GM19238 (cell line): ENCODE measurements around the gene GPR21.

Experiments
- DNase-seq: peaks from one replicate; pipeline ENCODE4 v3.0.0; 2011; ENCODE audit warnings: low spot score; ENCODE audit not compliant: insufficient read length

Gene GPR21

GRCh38 chr9:123033864-123034601 lies 566 bp downstream of the GPR21 start:
- DNase-seq: no peak

DNA sequence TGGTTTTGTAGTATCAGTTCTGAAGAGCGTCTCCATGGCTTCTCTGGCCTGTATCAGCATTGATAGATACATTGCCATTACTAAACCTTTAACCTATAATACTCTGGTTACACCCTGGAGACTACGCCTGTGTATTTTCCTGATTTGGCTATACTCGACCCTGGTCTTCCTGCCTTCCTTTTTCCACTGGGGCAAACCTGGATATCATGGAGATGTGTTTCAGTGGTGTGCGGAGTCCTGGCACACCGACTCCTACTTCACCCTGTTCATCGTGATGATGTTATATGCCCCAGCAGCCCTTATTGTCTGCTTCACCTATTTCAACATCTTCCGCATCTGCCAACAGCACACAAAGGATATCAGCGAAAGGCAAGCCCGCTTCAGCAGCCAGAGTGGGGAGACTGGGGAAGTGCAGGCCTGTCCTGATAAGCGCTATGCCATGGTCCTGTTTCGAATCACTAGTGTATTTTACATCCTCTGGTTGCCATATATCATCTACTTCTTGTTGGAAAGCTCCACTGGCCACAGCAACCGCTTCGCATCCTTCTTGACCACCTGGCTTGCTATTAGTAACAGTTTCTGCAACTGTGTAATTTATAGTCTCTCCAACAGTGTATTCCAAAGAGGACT lies 1.5 kb downstream of the GPR21 start:
- DNase-seq: no peak

DNA sequence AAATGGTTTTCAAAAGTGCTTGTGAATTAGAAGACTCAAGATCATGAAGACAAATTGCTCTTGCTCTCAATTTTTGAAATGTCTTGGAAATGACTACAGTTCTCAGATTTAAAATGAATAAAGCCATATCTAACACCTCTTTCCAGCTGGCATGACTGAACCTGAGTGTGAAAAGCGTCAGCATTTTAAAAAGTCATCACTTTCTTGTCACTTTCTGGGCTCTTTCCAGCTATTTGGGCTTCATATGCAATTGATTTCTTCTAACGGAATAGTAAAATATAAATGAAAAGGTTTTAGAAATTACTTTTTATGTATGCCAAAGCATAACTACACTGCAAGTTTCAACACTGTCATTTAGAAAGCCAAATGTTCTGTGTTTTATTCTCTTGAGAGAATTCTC lies 2.3 kb downstream of the GPR21 start:
- DNase-seq: no peak

- no peak for DNase-seq
Observed at GRCh38 chr9:123036893-123037545, 3.6 kb downstream of the GPR21 start.

DNA sequence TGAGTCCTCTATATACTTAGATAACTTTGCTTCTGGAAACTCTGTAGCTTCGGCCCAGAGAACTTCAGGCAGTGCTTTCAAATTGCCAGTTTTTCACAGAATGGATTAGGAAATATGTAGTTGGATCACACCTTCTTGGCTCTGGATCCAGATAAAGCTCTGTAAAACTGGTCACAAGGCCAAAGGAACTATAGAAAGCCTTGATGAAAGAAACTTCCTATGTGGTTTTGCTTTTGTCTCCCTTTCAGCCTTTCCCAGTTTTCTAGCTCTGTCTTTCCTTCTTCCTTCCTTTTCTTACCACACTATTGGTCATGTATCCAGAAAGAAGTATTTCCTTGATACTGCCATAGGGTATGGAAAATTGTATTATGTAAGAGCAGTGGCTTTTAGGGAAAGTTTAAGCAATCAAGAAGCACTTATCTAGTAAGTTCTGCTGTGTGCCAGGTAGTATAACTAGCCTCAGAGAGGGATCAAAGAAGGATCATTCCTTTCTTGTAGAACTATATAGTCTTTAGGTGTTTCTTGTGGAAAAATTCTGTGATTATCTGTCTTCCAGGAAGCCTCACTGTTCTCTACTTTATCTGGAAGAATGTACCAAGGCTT lies 6.3 kb downstream of the GPR21 start:
- DNase-seq: no peak

DNA sequence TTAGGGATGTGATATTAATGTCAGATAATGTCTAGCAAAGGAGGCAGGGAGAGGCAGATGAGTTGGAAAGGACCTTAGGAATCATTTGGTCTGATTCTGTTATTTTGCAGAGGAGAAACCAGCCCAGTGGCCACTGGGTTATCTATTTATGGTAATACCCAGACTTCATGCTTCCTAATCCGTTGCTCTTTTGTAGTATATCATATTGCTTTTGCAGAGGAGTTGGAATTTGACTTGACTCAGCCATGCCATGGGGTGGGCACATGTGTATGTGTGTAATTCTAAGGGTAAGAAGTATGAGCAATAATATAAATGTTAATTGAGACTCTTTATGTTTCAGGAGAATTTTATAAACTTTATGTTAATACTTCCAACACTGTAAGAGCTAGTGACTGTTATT lies 7.3 kb downstream of the GPR21 start:
- DNase-seq: no peak

- no peak for DNase-seq
Observed at GRCh38 chr9:123041489-123041888, 8.0 kb downstream of the GPR21 start.

GRCh38 chr9:123043081-123043939 lies 9.8 kb downstream of the GPR21 start:
- DNase-seq: no peak

DNA sequence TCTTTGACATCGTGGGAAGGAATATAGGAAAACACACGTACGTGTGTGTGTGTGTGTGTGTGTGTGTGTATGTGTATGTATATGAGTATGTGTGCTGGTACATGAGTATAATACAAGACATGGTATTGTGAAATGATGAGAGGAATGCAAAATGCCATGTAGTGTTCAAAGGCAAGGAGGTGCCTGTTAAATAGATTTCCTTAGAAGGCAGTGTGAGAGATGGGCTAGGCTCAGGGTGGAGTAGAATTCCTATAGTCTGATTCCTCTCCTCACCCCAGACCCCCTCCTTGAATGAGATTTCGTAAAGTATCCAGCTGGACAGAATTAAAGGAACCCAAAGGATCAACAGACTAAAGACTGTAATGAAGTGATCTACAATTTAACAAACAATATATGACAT lies 11.1 kb downstream of the GPR21 start:
- DNase-seq: no peak

DNA sequence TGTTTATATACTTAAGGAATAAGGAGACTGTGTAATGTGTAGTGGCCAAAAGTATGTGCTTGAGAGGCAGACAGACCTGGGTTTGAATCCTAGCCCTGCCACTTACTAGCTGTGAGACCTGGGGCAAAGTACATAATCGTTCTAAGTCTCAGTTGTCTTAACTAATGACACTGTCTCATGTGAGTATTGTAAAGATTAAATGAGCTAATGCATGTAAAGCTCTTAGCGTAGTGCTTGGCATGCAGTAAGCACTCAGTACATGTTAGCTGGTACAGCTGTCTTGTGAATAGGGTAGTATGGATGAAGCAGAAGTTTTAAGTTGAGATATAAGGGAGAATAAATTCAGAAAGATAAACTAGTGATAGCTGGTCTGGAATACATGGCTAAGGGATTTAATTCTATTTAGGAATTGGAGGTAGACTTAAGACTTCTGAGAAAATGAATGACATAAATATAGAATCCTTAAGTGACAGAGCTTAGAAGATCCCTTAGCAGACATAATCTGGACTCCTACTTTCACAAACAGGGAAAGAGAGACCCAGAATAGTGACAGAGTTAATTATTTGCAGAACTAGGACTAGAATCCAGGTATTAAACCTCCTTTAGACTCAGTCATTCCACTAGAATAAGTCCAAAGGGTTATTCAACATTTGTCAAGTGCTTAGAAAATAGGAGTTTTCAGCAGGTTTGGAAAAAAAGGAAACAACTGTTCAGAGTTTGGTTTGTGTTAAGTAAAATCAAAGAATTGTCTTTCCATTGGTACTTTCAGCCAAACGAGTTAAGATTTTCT lies 13.1 kb downstream of the GPR21 start:
- no peak for DNase-seq

DNA sequence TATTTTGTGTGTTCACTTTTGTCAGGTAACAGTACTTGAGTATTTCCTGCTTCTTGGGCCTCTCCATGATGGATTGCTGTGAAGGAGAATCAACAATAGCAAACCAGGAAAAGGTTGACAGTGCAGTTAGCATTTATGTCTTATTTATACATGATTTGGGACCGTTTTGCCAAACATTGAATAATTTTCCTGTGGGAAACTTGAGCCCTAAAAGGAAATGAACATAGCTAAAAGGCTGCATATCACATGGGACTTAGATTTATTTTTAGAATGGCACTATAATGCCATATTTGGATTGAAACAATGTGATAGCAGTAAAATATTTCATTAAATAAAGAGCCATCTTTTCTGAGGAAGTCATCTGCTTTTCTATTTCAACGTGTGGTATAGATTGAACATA lies 15.3 kb downstream of the GPR21 start:
- DNase-seq: no peak

DNA sequence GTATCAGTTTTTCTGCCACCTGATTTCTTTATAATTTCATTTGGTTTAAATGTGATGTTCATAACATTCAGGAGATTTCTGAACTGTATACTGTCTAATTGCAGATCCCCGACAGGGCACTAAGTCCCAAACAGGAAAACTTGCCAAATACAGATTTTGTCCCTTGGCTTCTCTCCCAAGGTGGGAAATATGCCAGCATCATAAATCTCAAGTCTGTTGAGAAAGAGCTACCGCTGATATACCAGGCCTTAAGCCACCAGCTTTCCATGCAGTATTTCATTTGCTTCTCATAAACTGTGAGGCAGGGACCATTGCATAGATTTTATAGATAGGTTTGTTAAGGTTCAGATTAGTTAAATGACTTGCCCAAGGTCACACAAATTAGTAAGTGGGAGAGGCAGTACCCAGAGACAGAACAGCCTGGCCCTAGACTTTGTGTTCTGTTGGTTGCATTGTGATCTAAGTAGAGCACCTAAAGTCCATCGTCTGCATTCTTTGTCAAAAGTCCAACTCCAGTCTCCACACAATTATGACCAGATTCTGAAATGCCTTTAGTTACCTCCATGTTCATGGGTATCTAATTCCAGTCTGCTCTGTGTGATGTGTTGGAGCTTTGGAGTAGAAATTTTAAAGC lies 16.2 kb downstream of the GPR21 start:
- DNase-seq: no peak

GRCh38 chr9:123053046-123053445 lies 19.6 kb downstream of the GPR21 start:
- DNase-seq: no peak

DNA sequence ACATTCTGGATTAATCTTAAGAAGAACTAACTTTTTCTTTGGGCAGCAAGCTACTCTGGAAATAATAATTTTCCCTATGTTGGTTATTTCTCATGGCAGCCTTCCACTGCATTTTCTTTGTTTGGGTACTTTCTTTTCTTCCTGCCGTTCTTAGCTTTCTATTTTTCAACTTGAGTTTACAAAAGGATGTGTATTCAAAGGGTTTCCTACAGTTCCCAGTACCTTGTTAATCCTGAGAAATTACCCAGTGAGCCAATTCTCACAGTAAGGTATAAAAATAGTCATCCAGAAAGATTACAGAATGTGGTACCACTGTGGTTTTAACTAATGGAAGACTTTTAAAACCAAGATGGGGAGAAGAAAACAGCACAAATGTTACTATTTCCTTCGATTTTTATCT lies 20.2 kb downstream of the GPR21 start:
- DNase-seq: no peak

DNA sequence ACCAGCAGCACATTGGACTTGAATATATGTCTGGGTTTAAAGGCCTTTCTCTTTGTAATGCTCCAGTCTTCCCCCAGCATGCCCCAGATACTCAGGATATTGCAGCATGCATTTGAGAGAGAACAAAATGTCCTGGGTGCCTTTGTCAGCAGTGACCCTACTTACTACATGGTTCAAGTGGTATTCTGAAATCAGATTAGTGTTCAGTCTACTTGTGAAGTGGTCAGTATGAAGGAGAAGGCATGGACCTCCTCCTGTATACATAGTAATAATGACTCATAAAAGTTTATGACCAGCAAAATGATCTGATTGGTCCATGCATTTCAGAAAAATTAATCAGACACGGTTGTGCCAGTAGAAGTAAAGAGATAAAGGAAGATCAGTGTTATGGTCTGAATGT lies 25.4 kb downstream of the GPR21 start:
- no peak for DNase-seq

DNA sequence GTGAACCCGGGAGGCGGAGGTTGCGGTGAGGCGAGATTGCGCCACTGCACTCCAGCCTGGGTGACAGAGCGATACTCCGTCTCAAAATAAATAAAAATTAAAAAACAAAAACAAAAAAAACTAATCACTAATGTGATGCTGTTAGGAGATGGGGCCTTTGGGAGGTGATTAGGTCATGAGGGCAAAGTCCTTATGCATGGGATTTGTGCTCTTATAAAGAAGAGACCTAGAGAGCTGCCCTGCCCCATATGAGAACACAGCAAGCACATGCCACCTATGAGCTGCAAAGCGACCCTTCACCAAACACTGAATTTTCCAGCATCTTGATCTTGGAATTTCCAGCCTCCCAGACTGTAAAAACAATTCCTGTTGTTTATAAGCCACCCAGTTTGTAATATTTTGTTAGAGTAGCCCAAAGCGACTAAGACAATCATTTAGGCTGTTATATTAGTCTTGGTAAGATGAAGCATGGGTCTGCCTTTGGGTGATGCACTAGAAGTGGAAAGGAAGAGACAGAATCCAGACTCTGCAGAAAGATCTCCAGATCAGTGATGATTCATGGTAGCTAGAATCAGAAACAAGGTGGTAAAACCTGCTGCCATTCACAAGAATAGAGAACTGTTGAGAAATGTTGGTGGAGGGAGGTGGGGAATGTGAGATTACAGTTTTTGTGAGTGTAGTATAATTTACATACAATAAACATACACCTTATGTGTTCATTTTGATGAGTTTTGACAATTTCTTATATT lies 26.2 kb downstream of the GPR21 start:
- DNase-seq: no peak

DNA sequence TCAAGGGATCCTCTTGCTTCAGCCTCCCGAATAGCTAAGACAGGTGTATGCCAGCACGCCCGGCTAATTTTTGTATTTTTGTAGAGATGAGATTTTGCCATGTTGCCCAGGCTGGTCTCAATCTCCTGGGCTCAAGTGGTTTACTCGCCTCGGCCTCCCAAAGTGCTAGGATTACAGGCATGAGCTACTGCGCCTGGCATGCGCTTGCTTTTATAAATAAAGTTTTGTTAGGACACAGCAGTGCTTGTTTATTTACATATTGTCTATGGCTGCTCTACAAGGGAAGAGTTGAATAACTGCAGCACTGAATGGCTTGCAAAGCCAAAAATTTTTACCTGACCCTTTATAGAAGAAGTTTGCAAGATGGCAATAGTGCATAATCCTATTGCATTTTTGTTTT lies 27.7 kb downstream of the GPR21 start:
- no peak for DNase-seq

DNA sequence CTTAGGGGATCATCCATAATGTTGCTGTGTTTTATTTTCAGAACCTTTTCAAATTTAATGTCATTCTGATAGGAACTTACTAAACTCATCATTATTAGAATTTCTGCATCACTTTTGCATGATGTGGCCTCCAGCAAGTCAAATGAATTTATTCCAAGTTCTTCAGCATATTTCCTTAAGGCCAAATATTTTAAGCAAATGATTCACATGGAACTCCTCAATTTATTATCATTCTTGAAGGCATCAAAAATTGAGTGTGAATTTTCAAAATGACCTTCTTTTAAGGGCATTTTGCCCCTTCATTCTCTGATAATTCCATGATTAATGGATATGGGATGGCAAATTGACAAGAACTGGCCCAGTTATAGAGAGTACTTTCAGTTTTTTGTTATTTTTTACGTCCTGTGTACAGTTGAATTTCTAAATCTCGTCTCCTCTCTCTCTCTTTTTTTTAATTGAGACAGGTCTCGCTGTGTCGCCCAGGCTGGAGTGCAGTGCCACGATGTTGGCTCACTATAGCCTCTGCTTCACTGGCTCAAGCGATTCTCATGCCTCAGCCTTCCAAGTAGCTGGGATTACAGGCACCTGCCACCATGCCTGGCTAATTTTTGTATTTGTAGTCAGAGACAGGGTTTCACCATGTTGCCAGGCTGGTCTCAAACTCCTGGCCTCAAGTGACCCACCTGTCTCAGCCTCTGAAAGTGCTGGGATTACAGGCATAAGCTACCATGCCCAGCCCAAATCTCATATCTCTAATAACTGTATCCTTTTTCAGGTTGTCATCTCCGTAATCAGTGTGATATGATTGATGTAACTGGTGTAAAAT lies 29.1 kb downstream of the GPR21 start:
- no peak for DNase-seq

- no peak for DNase-seq
Observed at GRCh38 chr9:123063177-123063598, 29.7 kb downstream of the GPR21 start.
